Measurements from ENCODE around the gene NAA38. TPM values are rescaled to one million over a fixed set of nuclear protein-coding genes. Genes with fewer than 3 reads are reported as not detected.

NAA38 gene
- total RNA-seq, 1 experiment from 2014 or later, result 46.3 TPM

DNA sequence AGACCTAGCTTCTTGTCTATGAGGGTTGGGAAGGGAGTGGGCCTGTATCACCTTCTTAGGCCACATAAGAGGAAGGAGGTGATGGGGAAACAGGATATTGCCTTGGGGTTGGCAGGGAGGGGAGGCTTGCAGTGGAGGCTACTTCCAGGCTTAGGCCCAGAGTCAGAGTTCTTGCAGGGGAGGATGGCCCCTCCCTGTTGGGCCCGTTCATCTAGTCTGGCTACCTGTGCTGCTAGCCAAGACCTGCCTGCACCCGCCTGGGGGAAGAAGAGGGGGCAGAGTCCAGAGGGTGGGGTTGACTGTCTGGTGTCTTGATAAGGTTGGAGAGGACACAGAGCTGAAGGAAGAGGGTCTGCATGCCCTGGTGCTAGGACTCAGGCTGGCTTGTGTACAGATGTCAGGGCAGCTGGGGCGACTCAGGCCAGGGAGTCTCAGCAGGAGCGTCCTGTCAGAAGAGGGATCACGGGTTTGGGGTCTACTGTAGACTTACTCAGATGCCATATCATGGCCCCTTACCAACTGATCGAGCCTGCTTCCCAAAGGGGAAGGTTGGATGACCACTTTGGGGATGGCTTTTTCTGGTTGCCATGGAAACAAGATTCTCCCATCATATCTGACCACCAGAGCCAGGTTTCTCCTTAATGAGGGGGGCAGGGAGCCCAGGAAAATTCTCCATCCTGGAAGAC is 18.0 kb downstream of the NAA38 start (continued):
- no peak for TF ChIP-seq ATF6 (CRISPR knock-in tag; IDR thresholded peaks at IDR 0.05)
- TF ChIP-seq CDX4 (CRISPR knock-in tag; IDR thresholded peaks at IDR 0.05; ENCODE audit: borderline replicate concordance), result no peak
- TF ChIP-seq, protein P1, sequence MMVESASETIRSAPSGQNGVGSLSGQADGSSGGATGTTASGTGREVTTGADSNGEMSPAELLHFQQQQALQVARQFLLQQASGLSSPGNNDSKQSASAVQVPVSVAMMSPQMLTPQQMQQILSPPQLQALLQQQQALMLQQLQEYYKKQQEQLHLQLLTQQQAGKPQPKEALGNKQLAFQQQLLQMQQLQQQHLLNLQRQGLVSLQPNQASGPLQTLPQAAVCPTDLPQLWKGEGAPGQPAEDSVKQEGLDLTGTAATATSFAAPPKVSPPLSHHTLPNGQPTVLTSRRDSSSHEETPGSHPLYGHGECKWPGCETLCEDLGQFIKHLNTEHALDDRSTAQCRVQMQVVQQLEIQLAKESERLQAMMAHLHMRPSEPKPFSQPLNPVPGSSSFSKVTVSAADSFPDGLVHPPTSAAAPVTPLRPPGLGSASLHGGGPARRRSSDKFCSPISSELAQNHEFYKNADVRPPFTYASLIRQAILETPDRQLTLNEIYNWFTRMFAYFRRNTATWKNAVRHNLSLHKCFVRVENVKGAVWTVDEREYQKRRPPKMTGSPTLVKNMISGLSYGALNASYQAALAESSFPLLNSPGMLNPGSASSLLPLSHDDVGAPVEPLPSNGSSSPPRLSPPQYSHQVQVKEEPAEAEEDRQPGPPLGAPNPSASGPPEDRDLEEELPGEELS (CRISPR knock-in tag; IDR thresholded peaks at IDR 0.05), result no peak
- TF ChIP-seq ATF1 (CRISPR knock-in tag; IDR thresholded peaks at IDR 0.05), result no peak
- TF ChIP-seq ZMAT4 (CRISPR knock-in tag; IDR thresholded peaks at IDR 0.05), result no peak
- TF ChIP-seq OVOL2 (CRISPR knock-in tag; IDR thresholded peaks at IDR 0.05; ENCODE audit: borderline replicate concordance), result no peak
- TF ChIP-seq, protein P2, sequence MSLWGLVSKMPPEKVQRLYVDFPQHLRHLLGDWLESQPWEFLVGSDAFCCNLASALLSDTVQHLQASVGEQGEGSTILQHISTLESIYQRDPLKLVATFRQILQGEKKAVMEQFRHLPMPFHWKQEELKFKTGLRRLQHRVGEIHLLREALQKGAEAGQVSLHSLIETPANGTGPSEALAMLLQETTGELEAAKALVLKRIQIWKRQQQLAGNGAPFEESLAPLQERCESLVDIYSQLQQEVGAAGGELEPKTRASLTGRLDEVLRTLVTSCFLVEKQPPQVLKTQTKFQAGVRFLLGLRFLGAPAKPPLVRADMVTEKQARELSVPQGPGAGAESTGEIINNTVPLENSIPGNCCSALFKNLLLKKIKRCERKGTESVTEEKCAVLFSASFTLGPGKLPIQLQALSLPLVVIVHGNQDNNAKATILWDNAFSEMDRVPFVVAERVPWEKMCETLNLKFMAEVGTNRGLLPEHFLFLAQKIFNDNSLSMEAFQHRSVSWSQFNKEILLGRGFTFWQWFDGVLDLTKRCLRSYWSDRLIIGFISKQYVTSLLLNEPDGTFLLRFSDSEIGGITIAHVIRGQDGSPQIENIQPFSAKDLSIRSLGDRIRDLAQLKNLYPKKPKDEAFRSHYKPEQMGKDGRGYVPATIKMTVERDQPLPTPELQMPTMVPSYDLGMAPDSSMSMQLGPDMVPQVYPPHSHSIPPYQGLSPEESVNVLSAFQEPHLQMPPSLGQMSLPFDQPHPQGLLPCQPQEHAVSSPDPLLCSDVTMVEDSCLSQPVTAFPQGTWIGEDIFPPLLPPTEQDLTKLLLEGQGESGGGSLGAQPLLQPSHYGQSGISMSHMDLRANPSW (CRISPR knock-in tag; conservative IDR thresholded peaks at IDR 0.05; ENCODE audit: low read depth), result no peak
- TF ChIP-seq NFE2L1 (CRISPR knock-in tag; IDR thresholded peaks at IDR 0.05), result no peak
- TF ChIP-seq USF1 (CRISPR knock-in tag; IDR thresholded peaks at IDR 0.05), result no peak
- TF ChIP-seq, protein P3, sequence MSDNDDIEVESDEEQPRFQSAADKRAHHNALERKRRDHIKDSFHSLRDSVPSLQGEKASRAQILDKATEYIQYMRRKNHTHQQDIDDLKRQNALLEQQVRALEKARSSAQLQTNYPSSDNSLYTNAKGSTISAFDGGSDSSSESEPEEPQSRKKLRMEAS (CRISPR knock-in tag; IDR thresholded peaks at IDR 0.05), result no peak
- TF ChIP-seq ATF3 (CRISPR knock-in tag; conservative IDR thresholded peaks at IDR 0.05), result no peak

GRCh38 chr17:7838090-7839075 is 19.0 kb downstream of the NAA38 start:
- Mint-ChIP-seq H3K27me3 (ENCODE audit: low read depth) (peaks cover 48% of the 10 kb centered on the region), H3K4me3 (peak overlapping the region; percentile 93), H3K9me3 (no peaks in the 10 kb centered on the region), H3K36me3 (no peaks in the 10 kb centered on the region), H3K27ac (no peak overlapping the region), H3K4me1 (peaks cover 43% of the 10 kb centered on the region)
- ChIA-PET CTCF (interaction anchor here (0.6 to 5.4 kb wide), 9 partner anchors 15 to 202 kb away, joined by 3 to 63 read pairs (median 3); partner anchors contain the start of genes CYB5D1, NAA38 and TMEM88), POLR2A (interaction anchor here (0.6 to 1.0 kb wide), 2 partner anchors 19 to 24 kb away, joined by 3 read pairs; partner anchors contain the start of gene NAA38)
- DNase-seq (ENCODE audit: low spot score) (no peak), ATAC-seq (no peak)
- TF ChIP-seq GABPB1 (CRISPR knock-in tag; IDR thresholded peaks at IDR 0.05) (peak; percentile 99), CBFB (CRISPR knock-in tag; IDR thresholded peaks at IDR 0.05; ENCODE audit: low read depth) (no peak)

Measured in WTC11 (cell line).